Stimulated activated CD8-positive, alpha-beta memory T cell treated with anti-CD3 and anti-CD28 coated beads, Interleukin-12 subunit alpha, Interleukin-12 subunit beta, amount 100 ng/mL, for 4 hours (primary cell): ENCODE results near the gene HTR2B.
"Not testable (repeated sequence)": the region's sequence is repeated elsewhere in the genome, so short reads cannot be mapped to it uniquely, and the experiment has no call there.

Experiments
- DNase-seq: peaks from one replicate; pipeline ENCODE4 v3.0.0-alpha.2; 2020; ENCODE audit warnings: low read depth

The HTR2B gene

DNA sequence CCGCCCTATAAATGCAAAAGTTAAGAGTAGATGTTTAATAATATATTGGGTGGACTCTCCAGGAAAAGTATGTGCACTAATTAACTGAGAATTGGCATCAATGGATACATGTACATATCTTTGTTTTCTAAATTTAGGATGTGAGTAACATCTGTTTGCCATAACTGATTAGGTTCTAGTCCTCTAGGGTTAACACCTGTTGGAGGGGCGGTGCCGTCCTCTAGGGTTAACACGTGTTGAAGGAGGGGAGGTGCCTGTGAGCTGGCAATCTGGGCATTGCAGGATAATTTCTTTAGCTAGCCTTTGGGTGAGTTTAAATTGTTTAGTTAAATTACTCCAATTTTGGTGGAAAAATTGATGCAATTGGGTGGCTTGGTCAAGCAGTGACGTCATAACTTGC is 30.9 kb downstream of the HTR2B start:
- no peak for DNase-seq

DNA sequence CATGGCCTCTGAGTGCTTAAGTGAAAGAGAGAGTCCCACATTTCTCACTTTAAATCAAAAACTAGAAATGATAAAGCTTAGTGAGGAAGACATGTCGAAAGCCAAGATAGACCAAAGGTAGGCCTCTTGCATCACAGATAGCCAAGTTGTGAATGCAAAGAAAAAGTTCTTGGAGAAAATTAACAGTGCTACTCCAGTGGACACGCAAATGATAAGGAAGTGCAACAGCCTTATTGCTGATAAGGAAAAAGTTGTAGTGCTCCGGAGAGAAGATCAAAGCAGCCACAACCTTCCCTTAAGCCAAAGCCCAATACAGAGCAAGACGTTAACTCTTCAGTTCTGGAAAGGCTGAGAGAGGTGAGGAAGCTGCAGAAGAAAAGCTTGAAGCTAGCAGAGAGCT is 36.1 kb downstream of the HTR2B start:
- DNase-seq: no peak

DNA sequence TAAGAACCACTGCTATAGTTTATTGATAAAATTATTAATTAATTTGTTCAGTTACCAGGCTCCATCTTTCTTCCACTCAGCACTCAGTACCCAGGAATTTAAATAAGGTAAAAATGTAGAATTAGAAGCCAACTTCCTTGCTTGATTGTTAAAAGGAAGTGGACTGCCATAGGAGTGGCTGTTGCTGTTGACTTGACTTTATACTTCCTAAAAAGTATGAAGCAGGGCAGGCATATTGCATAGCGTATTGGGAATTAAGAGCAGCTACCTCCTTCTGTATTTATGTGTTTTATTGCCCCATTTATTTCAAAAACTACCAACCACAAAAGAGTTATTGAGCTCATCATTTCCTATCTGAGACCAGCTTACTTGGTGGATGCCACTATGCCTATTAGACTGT is 40.3 kb downstream of the HTR2B start:
- no peak for DNase-seq

DNA sequence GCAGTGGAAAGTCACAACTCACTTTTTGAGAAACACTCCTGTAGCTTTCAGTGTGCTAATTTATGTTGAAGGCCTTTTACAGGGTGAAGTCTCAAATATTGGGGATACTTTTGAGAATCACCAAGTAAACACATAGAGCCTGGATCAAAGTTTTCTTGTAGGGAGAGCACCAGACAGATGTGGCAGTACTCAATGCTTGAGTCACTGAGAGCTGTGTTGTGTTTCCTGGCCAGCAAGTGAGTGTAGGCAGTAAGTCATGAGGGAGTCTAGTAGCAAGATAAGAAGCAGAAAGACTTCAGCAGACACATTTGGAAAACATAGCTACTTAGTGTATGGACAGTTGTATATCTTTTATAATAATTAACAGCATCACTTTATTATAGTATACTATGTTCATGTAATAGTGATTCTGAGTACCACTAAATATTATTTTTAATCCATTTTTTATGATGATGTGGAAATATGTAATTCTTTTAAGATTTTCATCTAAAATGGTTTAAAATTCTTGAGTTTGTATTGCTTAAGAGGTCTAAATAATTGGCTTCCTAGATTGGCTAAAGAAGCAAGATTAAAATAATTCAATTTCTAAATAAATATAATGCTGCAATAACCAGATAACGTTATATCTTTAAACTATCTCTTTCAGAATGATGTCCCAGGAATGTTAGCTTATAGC is 55.3 kb downstream of the HTR2B start:
- DNase-seq: no peak

DNA sequence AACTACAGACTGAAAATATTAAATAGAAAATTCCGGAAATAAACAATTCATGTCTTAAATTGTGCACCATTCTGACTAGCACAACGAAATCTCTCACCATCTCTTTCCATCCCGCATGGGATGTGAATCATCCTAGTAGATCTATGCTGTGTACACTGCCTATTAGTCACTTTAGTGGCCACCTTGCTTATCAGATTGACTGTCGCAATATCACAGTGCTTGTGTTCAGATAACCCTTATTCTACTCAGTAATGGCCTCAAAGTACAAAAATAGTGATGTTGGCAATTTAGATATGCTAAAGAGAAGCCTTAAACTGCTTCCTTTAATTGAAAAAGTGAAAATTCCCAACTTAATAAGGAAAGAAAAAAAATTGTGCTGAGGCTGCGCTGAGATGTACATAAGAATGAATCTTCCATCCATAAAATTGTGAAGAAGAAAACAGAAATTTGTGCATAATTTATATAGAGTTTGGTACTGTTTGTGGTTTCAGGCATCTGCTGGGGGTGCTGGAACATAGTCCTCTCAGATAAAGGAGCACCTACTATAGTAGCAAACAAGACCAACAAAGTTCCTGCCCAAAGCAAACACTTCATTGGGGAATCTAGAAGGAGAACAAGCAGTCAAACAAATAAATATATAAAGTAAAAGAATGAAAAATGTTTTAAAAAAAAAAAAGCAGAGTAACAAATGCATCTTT is 56.2 kb downstream of the HTR2B start:
- no peak for DNase-seq

DNA sequence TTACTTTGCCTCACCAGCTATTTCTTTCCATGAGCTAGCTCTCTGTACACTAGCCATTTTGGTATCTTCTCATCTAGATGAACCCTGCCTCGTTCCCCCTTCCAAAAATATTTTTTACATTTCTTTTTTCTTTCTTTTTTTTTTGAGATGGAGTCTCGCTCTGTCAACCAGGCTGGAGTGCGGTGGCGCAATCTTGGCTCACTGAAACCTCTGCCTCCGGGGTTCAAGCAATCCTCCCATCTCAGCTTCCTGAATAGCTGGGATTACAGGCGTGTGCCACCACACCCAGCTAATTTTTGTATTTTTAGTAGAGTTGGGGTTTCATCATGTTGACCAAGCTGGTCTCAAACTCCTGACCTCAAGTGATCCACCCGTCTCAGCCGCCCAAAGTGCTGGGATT is 57.3 kb downstream of the HTR2B start:
- not testable (repeated sequence) for DNase-seq

DNA sequence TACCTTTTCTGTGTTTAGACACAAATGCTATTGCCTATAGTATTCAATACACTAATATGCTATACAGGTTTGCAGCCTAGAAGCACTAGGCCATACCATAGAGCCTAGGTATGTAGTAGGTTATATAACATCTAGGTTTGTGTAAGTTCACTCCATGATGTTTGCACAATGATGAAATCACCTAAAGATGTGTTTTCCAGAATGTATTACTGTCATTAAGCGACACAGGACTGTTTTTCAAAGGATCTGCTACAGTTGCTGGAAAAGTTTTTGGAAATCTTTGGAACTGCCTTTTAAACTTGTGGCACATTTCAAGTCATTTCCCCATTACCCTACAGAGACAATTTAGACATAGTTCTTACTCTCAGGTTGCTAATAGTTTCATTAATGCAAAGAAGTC is 58.9 kb downstream of the HTR2B start:
- no peak for DNase-seq

DNA sequence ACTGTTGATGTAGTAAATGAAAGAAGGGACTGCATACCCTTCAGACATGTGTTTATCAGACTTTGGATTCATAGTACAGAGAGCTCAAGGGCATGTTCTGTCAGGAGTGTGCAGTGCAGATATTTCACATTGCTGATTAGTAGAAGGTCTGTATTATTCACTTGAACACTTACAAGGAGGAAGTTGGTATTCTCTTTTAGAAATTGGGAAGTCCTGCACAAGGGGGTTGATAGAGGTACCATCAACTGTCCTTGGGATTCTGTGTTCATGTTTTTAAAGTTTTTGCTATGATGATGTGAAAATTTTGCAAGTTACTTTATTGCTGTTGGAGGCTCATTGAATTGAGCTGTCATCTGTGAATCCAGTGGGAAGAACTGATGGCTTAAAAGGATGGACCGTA is 61.5 kb downstream of the HTR2B start:
- no peak for DNase-seq

DNA sequence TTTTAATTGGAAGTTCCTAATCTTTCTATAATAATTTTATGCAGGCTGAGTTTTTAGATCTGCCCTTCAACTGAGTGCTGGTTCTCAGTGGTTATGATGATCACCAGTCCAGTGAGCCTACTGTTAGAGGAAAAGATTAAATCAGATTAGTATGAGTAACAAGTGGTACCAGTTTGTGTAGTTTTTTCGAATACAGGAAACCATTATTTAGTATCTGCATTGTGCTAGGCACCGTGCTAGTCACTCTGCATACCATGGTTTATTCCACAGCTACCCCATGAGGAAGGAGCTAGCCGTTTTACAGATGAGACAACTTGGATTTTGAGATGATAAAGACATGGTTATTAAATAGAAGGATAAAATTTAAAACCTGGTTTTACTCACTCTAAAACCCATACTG is 62.1 kb downstream of the HTR2B start:
- DNase-seq: no peak

DNA sequence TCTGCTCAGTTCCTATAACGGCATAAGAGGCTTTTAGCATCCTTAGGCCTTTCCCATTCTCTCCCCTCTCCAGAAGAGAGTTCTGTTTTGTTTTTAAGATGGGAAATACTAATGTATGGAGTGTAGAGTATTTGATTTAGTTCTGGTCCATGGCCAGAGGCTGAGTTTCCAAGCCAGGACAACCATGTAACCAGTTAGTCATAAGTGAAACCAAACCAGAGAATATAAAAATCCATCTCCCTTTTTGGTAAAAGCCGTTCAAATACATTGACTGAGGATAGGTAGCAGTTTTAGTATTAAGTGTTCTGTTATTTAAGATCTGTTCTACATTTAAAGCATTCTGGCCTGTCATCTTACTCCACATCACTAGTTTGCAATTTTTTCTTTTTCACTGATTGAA is 65.1 kb downstream of the HTR2B start:
- DNase-seq: no peak

DNA sequence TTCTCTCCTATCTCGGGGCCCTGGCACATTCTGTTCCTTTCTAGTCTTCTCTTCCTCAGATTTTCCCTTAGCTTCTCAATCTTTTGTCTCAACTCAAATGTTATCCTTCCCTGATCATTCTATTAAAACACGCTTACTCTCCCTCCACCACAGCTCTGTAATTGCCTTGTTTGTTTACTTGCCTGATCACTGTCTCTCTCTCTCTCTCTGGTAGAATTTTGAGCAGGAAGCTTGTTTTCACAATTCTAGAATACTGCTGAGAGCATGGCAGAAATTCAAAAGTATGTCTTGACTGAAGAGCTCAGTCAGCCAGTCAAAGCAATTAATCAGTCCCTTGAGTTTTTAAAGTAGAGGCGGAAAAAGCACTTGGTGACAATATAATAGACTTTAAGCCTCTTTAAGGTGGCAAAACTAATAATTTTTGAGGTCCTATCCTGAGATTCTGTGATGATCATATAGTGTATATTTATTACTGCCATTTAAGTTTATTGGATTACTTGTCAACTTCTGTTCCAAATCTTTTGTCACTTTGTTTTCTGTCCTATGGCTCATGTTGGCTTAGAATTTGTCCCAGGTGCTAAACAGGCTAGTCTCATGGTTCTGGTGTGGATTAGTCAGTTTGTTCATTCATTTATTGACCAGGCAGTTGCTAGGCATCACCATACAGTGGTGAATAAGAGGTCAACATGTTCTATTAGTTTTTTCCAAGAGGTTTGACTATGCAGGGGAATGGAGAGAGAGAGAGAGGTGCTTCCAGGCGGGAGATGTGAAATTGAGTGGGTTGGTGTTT is 65.9 kb downstream of the HTR2B start:
- no peak for DNase-seq
